Liver (tissue), 3 donors: Measurements from ENCODE around the gene CDR2.

ENCODE experiments used
- EGR1 ChIP-seq, 2 donors: IDR thresholded peaks; 2 replicates each; pipeline ENCODE4 v1.6.1; 2016 to 2018; ENCODE audit warnings: antibody characterized with exemption in 2 of 2, low read depth in 2 of 2
- FOXA2 ChIP-seq: IDR thresholded peaks from 2 replicates; pipeline ENCODE4 v1.6.1; 2016; ENCODE audit warnings: antibody characterized with exemption
- GABPA ChIP-seq, 2 donors: IDR thresholded peaks in 1 of 2; conservative IDR thresholded peaks in 1 of 2; 2 replicates each; pipeline ENCODE4 v1.6.1; 2016; ENCODE audit warnings: antibody characterized with exemption in 2 of 2, mild to moderate bottlenecking in 1 of 2, moderate library complexity in 1 of 2
- HNF4G ChIP-seq: IDR thresholded peaks from 2 replicates; pipeline ENCODE4 v1.6.1; 2016; ENCODE audit warnings: antibody characterized with exemption
- JUND ChIP-seq, 2 donors: IDR thresholded peaks; 2 replicates each; pipeline ENCODE4 v1.6.1; 2016; ENCODE audit warnings: antibody characterized with exemption in 2 of 2
- RAD21 ChIP-seq, 2 donors: IDR thresholded peaks; 2 replicates each; pipeline ENCODE4 v1.6.1; 2016; ENCODE audit warnings: antibody characterized with exemption in 2 of 2, mild to moderate bottlenecking in 2 of 2
- SP1 ChIP-seq: IDR thresholded peaks from 2 replicates; pipeline ENCODE4 v1.6.1; 2018; ENCODE audit warnings: antibody characterized with exemption, mild to moderate bottlenecking
- TAF1 ChIP-seq: conservative IDR thresholded peaks from 2 replicates; pipeline ENCODE4 v1.6.1; 2016; ENCODE audit warnings: antibody characterized with exemption, mild to moderate bottlenecking
- YY1 ChIP-seq: IDR thresholded peaks from 2 replicates; pipeline ENCODE4 v1.6.1; 2016; ENCODE audit warnings: antibody characterized with exemption, mild to moderate bottlenecking
- TF ChIP-seq, protein P1 (sequence below): fragments of 150-350 bp; IDR thresholded peaks from 2 replicates; pipeline ENCODE4 v1.5.1; 2017; ENCODE audit warnings: improper control_type of control experiment, low read depth, low read length; ENCODE audit not compliant: missing input control
- TF ChIP-seq, protein P2 (sequence below): IDR thresholded peaks from 2 replicates; pipeline ENCODE4 v1.6.1; 2016; ENCODE audit warnings: antibody characterized with exemption, mild to moderate bottlenecking
- TF ChIP-seq, protein P3 (sequence below): IDR thresholded peaks from 2 replicates; pipeline ENCODE4 v1.6.1; 2016; ENCODE audit warnings: antibody characterized with exemption
- TF ChIP-seq, protein P4 (sequence below): IDR thresholded peaks from 2 replicates; pipeline ENCODE4 v1.6.1; 2016; ENCODE audit warnings: antibody characterized with exemption
- TF ChIP-seq, protein P5 (sequence below): IDR thresholded peaks from 2 replicates; pipeline ENCODE4 v1.6.1; 2016; ENCODE audit warnings: antibody characterized with exemption
- donor health status: healthy.
- donor health status: healthy.

DNA sequence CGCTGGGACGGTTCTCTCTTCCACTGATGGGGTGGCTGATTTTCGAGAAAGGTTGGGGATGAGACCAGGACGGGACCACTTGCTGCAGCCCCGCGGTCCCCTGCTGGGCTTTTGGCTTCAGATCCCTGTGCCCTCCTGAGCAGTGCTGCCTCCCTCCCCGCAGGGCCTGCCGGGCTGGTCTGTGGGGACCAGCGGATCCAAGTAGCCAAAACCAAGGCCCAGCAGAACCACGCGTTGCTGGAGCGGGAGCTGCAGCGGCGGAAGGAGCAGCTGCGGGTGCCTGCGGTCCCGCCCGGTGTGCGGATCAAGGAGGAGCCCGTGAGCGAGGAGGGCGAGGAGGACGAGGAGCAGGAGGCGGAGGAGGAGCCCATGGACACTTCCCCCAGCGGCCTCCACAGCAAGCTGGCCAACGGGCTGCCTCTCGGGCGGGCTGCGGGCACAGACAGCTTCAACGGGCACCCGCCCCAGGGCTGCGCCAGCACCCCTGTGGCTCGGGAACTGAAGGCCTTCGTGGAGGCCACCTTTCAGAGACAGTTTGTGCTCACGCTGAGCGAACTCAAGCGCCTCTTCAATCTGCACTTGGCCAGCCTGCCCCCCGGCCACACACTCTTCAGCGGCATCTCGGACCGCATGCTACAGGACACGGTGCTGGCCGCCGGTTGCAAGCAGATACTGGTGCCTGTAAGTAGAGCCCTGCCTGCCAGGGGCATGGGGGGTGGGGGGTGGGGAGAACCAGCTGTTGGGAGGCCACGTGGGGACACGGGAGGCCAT, 48.6 kb downstream of the CDR2 start:
- no peak for TF ChIP-seq TAF1
- TF ChIP-seq, protein P1, sequence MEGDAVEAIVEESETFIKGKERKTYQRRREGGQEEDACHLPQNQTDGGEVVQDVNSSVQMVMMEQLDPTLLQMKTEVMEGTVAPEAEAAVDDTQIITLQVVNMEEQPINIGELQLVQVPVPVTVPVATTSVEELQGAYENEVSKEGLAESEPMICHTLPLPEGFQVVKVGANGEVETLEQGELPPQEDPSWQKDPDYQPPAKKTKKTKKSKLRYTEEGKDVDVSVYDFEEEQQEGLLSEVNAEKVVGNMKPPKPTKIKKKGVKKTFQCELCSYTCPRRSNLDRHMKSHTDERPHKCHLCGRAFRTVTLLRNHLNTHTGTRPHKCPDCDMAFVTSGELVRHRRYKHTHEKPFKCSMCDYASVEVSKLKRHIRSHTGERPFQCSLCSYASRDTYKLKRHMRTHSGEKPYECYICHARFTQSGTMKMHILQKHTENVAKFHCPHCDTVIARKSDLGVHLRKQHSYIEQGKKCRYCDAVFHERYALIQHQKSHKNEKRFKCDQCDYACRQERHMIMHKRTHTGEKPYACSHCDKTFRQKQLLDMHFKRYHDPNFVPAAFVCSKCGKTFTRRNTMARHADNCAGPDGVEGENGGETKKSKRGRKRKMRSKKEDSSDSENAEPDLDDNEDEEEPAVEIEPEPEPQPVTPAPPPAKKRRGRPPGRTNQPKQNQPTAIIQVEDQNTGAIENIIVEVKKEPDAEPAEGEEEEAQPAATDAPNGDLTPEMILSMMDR = no peak
- no peak for TF ChIP-seq JUND (IDR thresholded peaks at IDR 0.05)
- TF ChIP-seq, protein P2, sequence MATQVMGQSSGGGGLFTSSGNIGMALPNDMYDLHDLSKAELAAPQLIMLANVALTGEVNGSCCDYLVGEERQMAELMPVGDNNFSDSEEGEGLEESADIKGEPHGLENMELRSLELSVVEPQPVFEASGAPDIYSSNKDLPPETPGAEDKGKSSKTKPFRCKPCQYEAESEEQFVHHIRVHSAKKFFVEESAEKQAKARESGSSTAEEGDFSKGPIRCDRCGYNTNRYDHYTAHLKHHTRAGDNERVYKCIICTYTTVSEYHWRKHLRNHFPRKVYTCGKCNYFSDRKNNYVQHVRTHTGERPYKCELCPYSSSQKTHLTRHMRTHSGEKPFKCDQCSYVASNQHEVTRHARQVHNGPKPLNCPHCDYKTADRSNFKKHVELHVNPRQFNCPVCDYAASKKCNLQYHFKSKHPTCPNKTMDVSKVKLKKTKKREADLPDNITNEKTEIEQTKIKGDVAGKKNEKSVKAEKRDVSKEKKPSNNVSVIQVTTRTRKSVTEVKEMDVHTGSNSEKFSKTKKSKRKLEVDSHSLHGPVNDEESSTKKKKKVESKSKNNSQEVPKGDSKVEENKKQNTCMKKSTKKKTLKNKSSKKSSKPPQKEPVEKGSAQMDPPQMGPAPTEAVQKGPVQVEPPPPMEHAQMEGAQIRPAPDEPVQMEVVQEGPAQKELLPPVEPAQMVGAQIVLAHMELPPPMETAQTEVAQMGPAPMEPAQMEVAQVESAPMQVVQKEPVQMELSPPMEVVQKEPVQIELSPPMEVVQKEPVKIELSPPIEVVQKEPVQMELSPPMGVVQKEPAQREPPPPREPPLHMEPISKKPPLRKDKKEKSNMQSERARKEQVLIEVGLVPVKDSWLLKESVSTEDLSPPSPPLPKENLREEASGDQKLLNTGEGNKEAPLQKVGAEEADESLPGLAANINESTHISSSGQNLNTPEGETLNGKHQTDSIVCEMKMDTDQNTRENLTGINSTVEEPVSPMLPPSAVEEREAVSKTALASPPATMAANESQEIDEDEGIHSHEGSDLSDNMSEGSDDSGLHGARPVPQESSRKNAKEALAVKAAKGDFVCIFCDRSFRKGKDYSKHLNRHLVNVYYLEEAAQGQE = no peak
- TF ChIP-seq, protein P3, sequence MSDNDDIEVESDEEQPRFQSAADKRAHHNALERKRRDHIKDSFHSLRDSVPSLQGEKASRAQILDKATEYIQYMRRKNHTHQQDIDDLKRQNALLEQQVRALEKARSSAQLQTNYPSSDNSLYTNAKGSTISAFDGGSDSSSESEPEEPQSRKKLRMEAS = no peak
- TF ChIP-seq FOXA2 = no peak
- TF ChIP-seq SP1 = no peak
- no peak for TF ChIP-seq RAD21 (IDR thresholded peaks at IDR 0.05)
- no peak for TF ChIP-seq YY1
- TF ChIP-seq, protein P4, sequence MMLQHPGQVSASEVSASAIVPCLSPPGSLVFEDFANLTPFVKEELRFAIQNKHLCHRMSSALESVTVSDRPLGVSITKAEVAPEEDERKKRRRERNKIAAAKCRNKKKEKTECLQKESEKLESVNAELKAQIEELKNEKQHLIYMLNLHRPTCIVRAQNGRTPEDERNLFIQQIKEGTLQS = no peak
- no peak for TF ChIP-seq EGR1 (IDR thresholded peaks at IDR 0.05; ENCODE audit: low read depth in 2 of 2)
- no peak for TF ChIP-seq GABPA (IDR thresholded peaks at IDR 0.05 in 1 of 2, conservative IDR thresholded peaks at IDR 0.05 in 1 of 2)
- TF ChIP-seq, protein P5, sequence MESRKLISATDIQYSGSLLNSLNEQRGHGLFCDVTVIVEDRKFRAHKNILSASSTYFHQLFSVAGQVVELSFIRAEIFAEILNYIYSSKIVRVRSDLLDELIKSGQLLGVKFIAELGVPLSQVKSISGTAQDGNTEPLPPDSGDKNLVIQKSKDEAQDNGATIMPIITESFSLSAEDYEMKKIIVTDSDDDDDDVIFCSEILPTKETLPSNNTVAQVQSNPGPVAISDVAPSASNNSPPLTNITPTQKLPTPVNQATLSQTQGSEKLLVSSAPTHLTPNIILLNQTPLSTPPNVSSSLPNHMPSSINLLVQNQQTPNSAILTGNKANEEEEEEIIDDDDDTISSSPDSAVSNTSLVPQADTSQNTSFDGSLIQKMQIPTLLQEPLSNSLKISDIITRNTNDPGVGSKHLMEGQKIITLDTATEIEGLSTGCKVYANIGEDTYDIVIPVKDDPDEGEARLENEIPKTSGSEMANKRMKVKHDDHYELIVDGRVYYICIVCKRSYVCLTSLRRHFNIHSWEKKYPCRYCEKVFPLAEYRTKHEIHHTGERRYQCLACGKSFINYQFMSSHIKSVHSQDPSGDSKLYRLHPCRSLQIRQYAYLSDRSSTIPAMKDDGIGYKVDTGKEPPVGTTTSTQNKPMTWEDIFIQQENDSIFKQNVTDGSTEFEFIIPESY = no peak
- no peak for TF ChIP-seq HNF4G
